Skin of body (tissue), 3 donors: ENCODE measurements around the gene BDH1. TPM values are rescaled to one million over a fixed set of nuclear protein-coding genes. Genes with fewer than 3 reads are reported as not detected.

Experiments used
- DNase-seq: peaks from one replicate; lab custom pipeline; 2025; lab: John Stamatoyannopoulos, UW
- small RNA-seq: library from RNA; depleted of rRNA; stranded (forward); fragments of <200 nt; gene quantifications from one replicate; pipeline ENCODE3, GENCODE V24; 2014; ENCODE audit warnings: low replicate concordance
- total RNA-seq: library from RNA; depleted of rRNA; stranded (reverse); fragments of >200 nt; gene quantifications from one replicate; pipeline ENCODE4 v1.2.3, GENCODE V29; 2014

BDH1 gene
- total RNA-seq, 1 donor from 2014 or later = 13.0 TPM

GRCh38 chr3:197464794-197465193 lies 91.0 kb downstream of the BDH1 start:
- DNase-seq = no peak

GRCh38 chr3:197463279-197463678 lies 92.5 kb downstream of the BDH1 start:
- DNase-seq = no peak

DNA sequence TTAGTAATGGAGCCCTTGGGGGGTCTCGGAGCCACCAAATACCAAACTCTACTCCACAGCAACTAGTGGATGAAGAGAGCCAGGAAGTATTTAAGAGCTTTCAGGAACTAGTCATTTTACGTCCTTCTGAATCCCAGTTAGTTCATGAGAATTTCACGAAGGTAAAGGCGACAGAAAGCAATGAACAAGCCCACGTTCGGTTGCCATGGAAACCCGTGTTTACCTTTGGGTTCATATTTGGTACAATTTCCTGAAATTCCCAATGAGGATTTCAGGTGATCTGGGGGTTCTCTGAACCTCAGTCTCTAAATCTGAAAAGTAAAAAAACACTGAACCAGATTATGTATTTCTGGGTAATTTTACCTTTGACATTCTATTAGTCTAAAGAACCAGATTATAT lies 93.0 kb downstream of the BDH1 start:
- no peak for DNase-seq

- no peak for DNase-seq
Measured at GRCh38 chr3:197460639-197461038, 95.1 kb downstream of the BDH1 start.

DNA sequence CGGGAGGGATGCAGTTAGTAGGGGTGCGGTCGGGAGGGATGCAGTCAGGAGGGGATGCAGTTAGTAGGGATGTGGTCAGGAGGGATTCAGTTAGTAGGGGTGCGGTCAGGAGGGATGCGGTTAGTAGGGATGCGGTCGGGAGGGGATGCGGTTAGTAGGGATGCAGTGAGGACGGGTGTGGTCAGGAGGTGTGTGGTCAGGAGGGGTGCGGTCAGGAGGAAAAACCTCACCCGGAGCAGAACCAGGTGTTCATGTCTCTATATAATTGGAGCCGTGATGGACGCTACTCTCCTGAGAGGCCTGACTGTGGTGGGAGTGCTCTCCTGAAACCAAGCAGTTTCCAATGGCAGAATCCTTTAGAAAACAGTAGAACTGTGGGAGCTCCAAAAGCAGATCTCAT lies 95.8 kb downstream of the BDH1 start:
- DNase-seq = no peak

Small RNAs within 50 kb of the gene (small RNA-seq; reads per million reads assigned to genes)
- gene AC132008.1 = not detected

Other genes with a start within 250 kb of the BDH1 start
- gene RUBCN, start 180.9 kb upstream of the BDH1 start, total RNA-seq = 12.1 TPM
- 38.1 TPM for gene FYTTD1, start 193.9 kb upstream of the BDH1 start, total RNA-seq
- 129 TPM for gene LRCH3, start 235.3 kb upstream of the BDH1 start, total RNA-seq